GM21576 (cell line): ENCODE measurements around the gene KCNMA1.
"Not testable (repeated sequence)": the region's sequence is repeated elsewhere in the genome, so short reads cannot be mapped to it uniquely, and the experiment has no call there.

Experiments
- ATAC-seq: cut with Tn5 transposase; IDR thresholded peaks from one replicate; pipeline ENCODE4 v1.9.1; 2021; ENCODE audit warnings: mild to moderate bottlenecking, moderate library complexity; ENCODE audit not compliant: unreplicated experiment

KCNMA1 gene

GRCh38 chr10:77664696-77665095 is 27.1 kb upstream of the KCNMA1 start:
- ATAC-seq: no peak

- no peak for ATAC-seq
These were observed 26.4 kb upstream of the KCNMA1 start for GRCh38 chr10:77664008-77664407.

GRCh38 chr10:77661674-77662073 is 24.1 kb upstream of the KCNMA1 start:
- no peak for ATAC-seq

DNA sequence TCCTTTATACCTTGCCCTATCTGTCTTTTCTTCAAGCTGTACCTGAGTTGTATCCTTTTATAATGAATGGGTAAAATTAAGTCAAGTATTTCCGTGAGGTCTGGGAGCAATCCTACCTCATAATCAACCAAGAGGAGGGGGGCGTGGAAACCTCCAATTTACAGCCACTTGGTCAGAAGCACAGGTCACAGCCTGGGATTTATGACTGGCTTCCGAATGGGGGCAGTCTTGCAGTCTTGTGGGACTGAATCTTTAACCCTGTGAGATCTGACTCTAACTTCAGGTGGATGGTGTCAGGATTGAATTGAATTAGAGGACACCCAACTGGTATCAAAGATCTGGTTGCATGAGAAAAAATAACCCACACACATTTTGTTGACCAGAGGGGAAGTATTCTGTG is 23.5 kb upstream of the KCNMA1 start:
- ATAC-seq: no peak

DNA sequence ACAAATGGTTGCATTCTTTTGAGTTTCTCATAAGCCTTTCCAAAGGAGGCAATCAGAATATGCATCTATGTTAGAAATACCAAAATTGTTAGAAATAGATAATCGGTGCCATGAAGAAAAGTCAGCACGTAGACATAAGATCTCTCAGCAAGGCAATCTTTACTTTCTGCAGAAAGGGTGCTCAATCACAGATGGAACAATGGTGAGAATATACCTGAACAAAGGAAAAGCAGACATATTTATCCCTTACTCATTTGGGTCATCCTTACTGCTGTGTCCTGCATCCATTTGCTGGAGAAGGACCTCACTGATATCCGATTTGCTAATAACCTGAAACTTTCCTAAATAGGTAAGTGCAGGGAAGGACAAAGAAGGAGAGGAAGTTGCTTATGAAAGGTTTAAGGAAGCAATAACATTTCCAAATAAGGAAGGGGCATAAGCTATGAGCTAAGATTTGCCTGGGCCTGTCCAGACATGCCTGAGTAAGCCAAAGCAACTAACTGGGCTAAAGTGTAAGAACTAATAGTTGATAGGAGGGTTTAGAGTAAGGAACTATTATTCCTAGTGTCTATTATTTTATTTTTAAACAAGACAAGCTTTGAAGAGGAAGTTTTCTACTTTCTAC is 21.6 kb upstream of the KCNMA1 start:
- ATAC-seq: not testable (repeated sequence)

DNA sequence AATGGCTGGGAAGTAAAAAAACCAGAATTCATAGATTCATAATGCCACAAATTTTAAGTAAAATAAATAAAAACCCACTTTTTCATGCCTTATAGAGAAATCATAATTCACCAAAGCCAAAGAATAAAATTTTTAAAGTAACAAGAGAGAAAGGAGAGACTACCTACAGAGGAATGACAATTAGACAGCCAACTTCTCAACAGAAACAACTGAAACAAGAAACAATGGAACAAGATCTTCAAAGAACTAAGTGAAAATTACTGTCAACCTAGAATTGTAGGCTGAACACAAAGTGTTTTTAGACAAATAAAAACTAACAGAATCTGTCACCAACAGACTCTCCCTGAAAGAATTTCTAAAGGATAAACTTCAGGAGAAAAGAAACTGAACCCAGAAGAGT is 15.6 kb upstream of the KCNMA1 start:
- no peak for ATAC-seq

DNA sequence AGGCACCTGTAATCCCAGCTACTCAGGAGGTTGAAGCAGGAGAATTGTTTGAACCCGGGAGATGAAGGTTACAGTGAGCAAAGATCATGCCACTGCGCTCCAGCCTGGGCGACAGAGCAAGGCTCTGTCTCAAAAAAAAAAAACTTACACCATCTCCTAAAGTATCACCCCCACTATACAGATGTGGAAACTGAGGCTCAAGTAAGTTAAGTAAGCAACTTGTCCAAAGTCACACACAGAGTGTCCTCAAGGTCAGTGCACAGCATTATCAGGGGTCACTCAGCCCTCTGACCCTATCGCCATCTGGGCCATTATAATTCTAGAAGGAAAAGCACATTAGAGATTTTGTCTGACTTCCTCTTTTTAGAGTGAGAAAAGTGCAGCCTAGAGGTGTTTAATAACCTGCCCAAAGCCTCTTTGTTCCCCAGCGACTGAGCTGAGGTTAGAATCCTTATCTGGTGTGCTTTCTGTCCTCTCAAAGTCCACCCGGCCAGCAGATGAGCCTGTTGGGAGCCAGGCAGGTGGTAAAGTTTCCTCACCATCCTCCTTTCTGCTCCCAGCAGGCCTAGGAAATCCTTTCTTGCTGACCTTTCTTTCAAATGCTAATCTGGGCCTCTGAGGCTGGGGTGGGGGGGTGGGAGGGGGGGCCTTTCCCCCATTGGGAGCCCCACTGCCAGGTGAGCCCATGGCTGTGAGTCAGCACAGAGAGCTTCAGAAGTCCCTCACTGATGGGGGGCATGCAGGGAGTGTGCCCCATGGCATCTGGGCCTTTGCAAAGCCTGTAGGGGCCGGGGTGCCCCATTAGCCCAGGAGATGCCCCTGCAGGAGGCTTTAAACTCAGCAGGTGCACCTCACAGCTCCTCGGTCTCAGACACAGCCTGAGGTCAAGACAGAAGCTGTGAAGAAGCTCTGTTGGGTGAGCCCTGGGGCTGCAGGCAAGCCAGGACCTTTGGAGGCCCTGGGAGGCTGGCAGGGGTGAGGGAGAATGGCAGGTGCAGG is 12.0 kb upstream of the KCNMA1 start:
- no peak for ATAC-seq

GRCh38 chr10:77648472-77648871 is 10.9 kb upstream of the KCNMA1 start:
- no peak for ATAC-seq

GRCh38 chr10:77647543-77648293 is 10.1 kb upstream of the KCNMA1 start:
- no peak for ATAC-seq

DNA sequence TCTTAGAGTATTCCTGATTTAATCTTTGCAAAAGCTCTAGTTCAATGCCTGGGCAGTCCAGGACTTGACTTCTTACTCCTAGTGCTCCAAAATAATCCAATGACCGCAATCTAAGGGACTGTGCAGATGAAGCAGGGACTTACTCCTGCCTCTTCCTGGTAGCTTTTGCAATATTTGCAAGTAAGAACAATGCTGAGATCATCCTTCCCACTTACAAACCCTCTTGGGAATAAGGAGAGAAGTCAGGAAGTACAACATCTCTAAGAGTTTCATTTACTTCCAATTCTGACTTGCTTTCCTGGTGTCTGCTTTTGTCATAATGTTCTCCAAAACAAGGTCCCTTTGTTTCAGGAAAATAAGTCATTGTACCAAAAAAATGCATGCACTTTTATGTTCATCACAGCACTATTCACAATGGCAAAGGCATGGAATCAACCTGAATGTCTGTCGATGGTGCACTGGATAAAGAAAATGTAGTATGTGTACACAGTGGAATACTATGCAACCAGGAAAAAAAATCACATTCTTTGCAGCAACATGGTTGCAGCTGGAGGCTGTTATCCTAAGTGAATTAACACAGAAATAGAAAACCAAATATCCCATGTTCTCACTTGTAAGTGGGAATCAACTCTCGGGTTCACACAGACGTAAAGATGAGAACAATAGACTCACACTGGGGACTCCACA is 7.1 kb upstream of the KCNMA1 start:
- ATAC-seq: no peak

DNA sequence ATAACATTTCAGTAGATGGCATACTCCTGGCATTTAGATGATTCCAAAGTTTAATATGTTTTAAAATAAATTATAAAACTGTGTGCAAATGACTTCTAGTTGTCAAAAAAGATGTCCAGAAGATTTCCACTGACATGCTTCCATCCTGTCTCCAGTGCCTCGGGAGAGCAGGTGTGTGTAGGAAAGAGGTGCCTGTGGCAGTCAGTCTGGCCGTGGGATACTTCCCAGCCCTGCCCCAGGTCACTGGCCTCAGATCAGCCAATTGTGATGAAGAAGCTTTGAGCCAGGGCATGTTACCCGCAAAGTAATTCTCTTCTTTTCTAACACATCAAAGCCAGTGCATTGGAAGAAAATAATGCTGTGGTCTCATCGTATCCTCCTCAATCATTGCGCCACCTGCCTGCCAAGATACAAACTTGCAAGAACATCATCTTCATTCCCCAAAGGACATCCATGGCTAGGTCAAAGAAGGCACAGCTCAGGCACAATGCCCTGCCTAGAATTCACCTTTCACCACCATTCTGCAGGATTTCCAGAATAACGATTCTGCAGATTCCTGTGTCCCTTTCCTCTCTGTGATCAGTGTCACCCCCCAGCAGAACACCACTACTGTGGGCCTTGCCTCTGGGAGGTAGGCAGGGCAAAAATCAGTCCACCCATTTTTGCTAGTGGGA is 6.3 kb upstream of the KCNMA1 start:
- ATAC-seq: no peak

- ATAC-seq: no peak
These were observed 4.3 kb upstream of the KCNMA1 start for GRCh38 chr10:77641788-77642397.

DNA sequence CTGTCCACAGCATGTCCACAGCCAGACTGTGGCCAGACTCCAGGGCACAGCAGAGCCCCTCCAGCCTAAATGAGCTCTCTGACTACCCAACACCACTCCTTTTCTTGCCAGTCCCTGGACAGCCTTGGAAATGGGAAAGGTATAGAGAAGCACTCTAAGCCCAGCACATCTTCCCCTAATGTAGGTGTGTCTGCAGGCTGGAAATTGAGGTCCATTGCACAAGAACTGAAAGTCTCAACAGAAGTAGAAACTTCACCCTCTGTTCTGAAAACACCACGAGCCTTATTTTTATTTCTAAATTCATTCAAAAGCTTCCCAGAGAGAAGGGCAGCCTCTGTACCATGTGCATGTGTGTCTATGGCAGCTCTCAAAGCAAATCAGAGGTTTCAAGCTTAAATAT is 3.7 kb upstream of the KCNMA1 start:
- no peak for ATAC-seq

GRCh38 chr10:77640167-77640566 is 2.6 kb upstream of the KCNMA1 start:
- no peak for ATAC-seq

- no peak for ATAC-seq
These were observed 2.1 kb upstream of the KCNMA1 start for GRCh38 chr10:77639756-77640155.

GRCh38 chr10:77638321-77639101 is 903 bp upstream of the KCNMA1 start:
- ATAC-seq: no peak

GRCh38 chr10:77636967-77637531 is 559 bp downstream of the KCNMA1 start:
- no peak for ATAC-seq

DNA sequence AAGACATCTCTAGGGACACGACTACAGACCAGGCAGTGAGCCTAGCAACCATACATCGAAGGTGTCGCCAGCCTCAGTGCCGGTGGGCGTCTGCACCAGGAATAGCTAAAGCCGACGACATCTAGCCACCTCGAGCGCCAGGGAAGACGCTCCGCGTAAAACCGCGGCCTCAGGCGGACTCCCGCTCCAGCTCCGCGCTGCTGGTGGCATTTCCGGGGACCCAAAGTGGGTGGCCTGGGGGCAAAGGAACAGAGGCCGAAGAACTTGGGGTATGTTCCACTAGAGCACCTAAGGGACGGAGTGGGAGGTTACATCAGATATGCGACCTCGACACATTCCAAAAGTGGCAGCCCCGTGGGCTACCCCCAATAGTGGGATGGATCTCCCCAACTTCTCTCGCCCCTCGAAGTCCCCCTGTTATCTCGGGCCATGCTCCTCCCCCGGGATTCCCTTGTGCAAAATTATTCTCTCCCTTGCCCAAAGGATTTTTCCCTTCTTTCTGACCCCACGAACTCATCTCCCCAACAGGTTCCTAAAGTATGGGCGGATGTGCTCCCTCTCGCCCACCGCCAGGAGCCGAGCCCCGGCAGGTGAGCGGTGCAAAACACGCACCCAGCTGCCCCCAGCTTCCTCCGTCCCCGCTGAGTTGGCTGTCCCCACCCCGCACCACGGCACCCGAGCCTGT is 1.2 kb downstream of the KCNMA1 start:
- ATAC-seq: no peak
